ENCODE results near the gene FAS. TPM values are rescaled to one million over a fixed set of nuclear protein-coding genes. Genes with fewer than 3 reads are reported as not detected.

FAS gene
- total and polyA plus RNA-seq, 2 experiments from 2014 or later = 3.1 to 4.3 TPM

DNA sequence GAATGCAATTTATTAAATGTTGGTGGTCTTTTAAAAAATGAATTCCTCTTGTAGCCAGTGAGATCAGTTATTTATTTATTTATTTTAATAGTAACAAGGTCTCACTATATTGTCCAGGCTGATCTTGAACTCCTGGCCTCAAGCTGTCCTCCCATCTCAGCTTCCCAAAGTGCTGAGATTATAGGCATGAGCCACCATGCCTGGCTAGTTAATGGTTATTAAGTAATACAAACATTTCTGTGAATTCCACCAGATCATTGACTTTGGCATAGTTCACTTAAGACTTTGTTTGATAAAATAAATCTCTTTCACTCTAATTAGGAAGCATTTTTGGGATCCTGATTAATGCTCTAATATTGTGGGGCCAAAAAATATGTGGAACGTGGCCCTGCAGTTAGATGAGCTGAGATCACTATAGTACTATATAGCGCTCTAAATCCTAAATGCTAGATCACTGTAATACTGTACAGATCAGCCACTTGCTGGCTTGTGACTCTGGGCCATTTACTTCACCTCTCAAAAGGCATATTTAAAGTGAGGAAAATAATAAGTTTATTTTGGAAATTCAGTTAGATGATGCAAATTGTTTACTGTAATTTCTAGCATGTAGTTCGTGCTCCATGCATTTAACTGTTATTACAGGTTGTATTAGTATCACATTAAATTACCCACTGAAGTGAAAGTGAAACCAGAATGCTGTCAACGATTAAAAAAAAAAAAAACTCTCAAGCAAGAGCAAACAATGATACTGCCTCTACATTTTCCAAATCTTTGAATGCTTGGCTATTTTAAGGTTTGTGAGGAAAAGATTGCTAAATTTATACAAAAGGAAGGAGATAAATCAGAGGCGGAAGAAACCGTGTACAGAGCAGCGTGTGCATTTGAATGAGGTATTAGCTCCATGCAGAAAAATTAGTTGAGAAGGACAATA, 15.9 kb upstream of the FAS start:
- TF ChIP-seq JUNB (IDR thresholded peaks at IDR 0.05; ENCODE audit: unreplicated experiment) (no peak), EZH2 (IDR thresholded peaks at IDR 0.05; ENCODE audit: low read depth, unreplicated experiment) (no peak)
- no peaks in the 10 kb centered on the region for H3F3A ChIP-seq (replicated peaks; ENCODE audit: low read depth)
- ATAC-seq (no peak), DNase-seq (ENCODE audit: low spot score) (no peak)
- no peaks in the 10 kb centered on the region for H3K79me2 ChIP-seq (replicated peaks; ENCODE audit: insufficient read depth)
- H3K4me2 ChIP-seq = no peak overlapping the region
- no peak overlapping the region for H3K4me3 Mint-ChIP-seq
- no peaks in the 10 kb centered on the region for H4K20me1 ChIP-seq (replicated peaks; ENCODE audit: insufficient read depth)
- no peaks in the 10 kb centered on the region for H3K27me3 ChIP-seq (ENCODE audit: insufficient read depth)
- H3K27me3 Mint-ChIP-seq (ENCODE audit: insufficient read depth, low read depth, poor library complexity) = no peaks in the 10 kb centered on the region
- no peaks in the 10 kb centered on the region for H3K36me3 ChIP-seq (ENCODE audit: insufficient read depth)
- H3K4me1 Mint-ChIP-seq = peaks cover 4% of the 10 kb centered on the region; the same call in 2 of the 3 replicates
- H3K9me3 Mint-ChIP-seq = no peaks in the 10 kb centered on the region
- H3K27ac Mint-ChIP-seq = no peak overlapping the region
- H2AFZ ChIP-seq = no peak overlapping the region
- no peaks in the 10 kb centered on the region for H3K36me3 Mint-ChIP-seq (ENCODE audit: low read depth)
- H3K4me1 ChIP-seq (ENCODE audit: insufficient read depth) = no peaks in the 10 kb centered on the region
- H3K9me2 ChIP-seq (ENCODE audit: insufficient read depth) = 0 out of 2 replicates have a peak, but pooled peaks cover 2% of the 10 kb centered on the region
- H3K4me3 ChIP-seq = no peak overlapping the region
- no peak overlapping the region for H3K27ac ChIP-seq (ENCODE audit: low read depth)

DNA sequence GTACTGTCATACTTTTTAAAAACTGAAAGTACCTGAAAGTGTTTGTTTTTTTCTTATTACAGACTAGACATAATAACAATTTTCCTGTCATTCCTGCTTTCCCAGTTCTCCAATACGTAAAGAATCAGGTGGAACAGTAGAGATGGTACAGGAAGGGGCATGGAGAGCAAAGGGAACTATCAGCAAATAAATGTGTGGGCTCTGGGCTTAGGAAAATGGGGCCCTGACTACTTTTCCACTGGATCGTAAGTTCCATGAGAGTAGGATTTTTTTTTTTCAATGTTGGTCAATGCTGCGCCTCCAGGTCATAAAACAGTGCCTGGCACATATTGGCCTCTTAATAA, 15.2 kb upstream of the FAS start:
- Histone ChIP-seq H3K27ac (ENCODE audit: low read depth) (no peak overlapping the region), H3K4me2 (no peak overlapping the region), H3F3A (replicated peaks; ENCODE audit: low read depth) (no peaks in the 10 kb centered on the region), H3K9me2 (ENCODE audit: insufficient read depth) (0 out of 2 replicates have a peak, but pooled peaks cover 2% of the 10 kb centered on the region), H3K27me3 (ENCODE audit: insufficient read depth) (no peaks in the 10 kb centered on the region), H4K20me1 (replicated peaks; ENCODE audit: insufficient read depth) (no peaks in the 10 kb centered on the region), H3K4me3 (no peak overlapping the region), H3K79me2 (replicated peaks; ENCODE audit: insufficient read depth) (no peaks in the 10 kb centered on the region), H3K4me1 (ENCODE audit: insufficient read depth) (no peaks in the 10 kb centered on the region), H2AFZ (no peak overlapping the region), H3K36me3 (ENCODE audit: insufficient read depth) (no peaks in the 10 kb centered on the region)
- Mint-ChIP-seq H3K27ac (no peak overlapping the region), H3K9me3 (no peaks in the 10 kb centered on the region), H3K36me3 (ENCODE audit: low read depth) (no peaks in the 10 kb centered on the region), H3K4me3 (no peak overlapping the region), H3K4me1 (peaks cover 4% of the 10 kb centered on the region; the same call in 2 of the 3 replicates), H3K27me3 (ENCODE audit: insufficient read depth, low read depth, poor library complexity) (no peaks in the 10 kb centered on the region)
- TF ChIP-seq CREB1 (CRISPR knock-in tag; IDR thresholded peaks at IDR 0.05; ENCODE audit: low read depth) = no peak
- TF ChIP-seq, protein P1, sequence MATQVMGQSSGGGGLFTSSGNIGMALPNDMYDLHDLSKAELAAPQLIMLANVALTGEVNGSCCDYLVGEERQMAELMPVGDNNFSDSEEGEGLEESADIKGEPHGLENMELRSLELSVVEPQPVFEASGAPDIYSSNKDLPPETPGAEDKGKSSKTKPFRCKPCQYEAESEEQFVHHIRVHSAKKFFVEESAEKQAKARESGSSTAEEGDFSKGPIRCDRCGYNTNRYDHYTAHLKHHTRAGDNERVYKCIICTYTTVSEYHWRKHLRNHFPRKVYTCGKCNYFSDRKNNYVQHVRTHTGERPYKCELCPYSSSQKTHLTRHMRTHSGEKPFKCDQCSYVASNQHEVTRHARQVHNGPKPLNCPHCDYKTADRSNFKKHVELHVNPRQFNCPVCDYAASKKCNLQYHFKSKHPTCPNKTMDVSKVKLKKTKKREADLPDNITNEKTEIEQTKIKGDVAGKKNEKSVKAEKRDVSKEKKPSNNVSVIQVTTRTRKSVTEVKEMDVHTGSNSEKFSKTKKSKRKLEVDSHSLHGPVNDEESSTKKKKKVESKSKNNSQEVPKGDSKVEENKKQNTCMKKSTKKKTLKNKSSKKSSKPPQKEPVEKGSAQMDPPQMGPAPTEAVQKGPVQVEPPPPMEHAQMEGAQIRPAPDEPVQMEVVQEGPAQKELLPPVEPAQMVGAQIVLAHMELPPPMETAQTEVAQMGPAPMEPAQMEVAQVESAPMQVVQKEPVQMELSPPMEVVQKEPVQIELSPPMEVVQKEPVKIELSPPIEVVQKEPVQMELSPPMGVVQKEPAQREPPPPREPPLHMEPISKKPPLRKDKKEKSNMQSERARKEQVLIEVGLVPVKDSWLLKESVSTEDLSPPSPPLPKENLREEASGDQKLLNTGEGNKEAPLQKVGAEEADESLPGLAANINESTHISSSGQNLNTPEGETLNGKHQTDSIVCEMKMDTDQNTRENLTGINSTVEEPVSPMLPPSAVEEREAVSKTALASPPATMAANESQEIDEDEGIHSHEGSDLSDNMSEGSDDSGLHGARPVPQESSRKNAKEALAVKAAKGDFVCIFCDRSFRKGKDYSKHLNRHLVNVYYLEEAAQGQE (IDR thresholded peaks at IDR 0.05; ENCODE audit: unreplicated experiment) = no peak
- TF ChIP-seq EZH2phosphoT487 (IDR thresholded peaks at IDR 0.05; ENCODE audit: unreplicated experiment) = no peak
- TF ChIP-seq POLR2AphosphoS5 (IDR thresholded peaks at IDR 0.05; ENCODE audit: low read depth) = no peak
- TF ChIP-seq, protein P2, sequence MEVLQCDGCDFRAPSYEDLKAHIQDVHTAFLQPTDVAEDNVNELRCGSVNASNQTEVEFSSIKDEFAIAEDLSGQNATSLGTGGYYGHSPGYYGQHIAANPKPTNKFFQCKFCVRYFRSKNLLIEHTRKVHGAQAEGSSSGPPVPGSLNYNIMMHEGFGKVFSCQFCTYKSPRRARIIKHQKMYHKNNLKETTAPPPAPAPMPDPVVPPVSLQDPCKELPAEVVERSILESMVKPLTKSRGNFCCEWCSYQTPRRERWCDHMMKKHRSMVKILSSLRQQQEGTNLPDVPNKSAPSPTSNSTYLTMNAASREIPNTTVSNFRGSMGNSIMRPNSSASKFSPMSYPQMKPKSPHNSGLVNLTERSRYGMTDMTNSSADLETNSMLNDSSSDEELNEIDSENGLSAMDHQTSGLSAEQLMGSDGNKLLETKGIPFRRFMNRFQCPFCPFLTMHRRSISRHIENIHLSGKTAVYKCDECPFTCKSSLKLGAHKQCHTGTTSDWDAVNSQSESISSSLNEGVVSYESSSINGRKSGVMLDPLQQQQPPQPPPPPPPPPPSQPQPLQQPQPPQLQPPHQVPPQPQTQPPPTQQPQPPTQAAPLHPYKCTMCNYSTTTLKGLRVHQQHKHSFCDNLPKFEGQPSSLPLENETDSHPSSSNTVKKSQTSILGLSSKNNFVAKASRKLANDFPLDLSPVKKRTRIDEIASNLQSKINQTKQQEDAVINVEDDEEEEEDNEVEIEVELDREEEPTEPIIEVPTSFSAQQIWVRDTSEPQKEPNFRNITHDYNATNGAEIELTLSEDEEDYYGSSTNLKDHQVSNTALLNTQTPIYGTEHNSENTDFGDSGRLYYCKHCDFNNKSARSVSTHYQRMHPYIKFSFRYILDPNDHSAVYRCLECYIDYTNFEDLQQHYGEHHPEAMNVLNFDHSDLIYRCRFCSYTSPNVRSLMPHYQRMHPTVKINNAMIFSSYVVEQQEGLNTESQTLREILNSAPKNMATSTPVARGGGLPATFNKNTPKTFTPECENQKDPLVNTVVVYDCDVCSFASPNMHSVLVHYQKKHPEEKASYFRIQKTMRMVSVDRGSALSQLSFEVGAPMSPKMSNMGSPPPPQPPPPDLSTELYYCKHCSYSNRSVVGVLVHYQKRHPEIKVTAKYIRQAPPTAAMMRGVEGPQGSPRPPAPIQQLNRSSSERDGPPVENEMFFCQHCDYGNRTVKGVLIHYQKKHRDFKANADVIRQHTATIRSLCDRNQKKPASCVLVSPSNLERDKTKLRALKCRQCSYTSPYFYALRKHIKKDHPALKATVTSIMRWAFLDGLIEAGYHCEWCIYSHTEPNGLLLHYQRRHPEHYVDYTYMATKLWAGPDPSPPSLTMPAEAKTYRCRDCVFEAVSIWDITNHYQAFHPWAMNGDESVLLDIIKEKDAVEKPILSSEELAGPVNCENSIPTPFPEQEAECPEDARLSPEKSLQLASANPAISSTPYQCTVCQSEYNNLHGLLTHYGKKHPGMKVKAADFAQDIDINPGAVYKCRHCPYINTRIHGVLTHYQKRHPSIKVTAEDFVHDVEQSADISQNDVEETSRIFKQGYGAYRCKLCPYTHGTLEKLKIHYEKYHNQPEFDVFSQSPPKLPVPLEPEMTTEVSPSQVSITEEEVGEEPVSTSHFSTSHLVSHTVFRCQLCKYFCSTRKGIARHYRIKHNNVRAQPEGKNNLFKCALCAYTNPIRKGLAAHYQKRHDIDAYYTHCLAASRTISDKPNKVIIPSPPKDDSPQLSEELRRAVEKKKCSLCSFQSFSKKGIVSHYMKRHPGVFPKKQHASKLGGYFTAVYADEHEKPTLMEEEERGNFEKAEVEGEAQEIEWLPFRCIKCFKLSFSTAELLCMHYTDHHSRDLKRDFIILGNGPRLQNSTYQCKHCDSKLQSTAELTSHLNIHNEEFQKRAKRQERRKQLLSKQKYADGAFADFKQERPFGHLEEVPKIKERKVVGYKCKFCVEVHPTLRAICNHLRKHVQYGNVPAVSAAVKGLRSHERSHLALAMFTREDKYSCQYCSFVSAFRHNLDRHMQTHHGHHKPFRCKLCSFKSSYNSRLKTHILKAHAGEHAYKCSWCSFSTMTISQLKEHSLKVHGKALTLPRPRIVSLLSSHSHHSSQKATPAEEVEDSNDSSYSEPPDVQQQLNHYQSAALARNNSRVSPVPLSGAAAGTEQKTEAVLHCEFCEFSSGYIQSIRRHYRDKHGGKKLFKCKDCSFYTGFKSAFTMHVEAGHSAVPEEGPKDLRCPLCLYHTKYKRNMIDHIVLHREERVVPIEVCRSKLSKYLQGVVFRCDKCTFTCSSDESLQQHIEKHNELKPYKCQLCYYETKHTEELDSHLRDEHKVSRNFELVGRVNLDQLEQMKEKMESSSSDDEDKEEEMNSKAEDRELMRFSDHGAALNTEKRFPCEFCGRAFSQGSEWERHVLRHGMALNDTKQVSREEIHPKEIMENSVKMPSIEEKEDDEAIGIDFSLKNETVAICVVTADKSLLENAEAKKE (CRISPR knock-in tag; IDR thresholded peaks at IDR 0.05) = no peak
- TF ChIP-seq, protein P3, sequence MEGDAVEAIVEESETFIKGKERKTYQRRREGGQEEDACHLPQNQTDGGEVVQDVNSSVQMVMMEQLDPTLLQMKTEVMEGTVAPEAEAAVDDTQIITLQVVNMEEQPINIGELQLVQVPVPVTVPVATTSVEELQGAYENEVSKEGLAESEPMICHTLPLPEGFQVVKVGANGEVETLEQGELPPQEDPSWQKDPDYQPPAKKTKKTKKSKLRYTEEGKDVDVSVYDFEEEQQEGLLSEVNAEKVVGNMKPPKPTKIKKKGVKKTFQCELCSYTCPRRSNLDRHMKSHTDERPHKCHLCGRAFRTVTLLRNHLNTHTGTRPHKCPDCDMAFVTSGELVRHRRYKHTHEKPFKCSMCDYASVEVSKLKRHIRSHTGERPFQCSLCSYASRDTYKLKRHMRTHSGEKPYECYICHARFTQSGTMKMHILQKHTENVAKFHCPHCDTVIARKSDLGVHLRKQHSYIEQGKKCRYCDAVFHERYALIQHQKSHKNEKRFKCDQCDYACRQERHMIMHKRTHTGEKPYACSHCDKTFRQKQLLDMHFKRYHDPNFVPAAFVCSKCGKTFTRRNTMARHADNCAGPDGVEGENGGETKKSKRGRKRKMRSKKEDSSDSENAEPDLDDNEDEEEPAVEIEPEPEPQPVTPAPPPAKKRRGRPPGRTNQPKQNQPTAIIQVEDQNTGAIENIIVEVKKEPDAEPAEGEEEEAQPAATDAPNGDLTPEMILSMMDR (conservative IDR thresholded peaks at IDR 0.05; ENCODE audit: low read depth in 2 of 2) = no peak
- TF ChIP-seq EZH2 (IDR thresholded peaks at IDR 0.05; ENCODE audit: low read depth, unreplicated experiment) = no peak
- no peak for ATAC-seq
- no peak for DNase-seq (ENCODE audit: low spot score)
